ENCODE measurements around the gene C22orf23.

DNA sequence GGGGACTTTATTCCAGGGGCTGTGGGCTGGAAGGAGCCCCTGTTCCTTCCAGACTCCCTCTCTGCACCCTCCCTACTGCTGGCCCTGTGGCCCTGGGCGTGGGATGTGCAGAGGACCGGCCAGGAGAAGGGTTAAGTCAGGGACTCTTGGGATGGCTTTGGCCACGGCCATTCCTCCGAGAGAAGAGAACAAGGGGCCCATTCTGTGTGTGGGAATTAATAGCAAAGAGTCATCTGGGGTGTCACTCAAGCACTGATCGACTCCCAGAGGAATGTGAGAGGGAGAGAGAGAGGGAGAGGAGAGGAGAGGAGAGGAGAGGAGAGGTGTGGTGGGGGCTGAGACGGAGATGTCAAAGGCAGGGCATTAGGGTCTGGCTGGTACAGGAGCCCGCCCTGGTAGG is 45.1 kb upstream of the C22orf23 start:
- TF ChIP-seq, protein P1, sequence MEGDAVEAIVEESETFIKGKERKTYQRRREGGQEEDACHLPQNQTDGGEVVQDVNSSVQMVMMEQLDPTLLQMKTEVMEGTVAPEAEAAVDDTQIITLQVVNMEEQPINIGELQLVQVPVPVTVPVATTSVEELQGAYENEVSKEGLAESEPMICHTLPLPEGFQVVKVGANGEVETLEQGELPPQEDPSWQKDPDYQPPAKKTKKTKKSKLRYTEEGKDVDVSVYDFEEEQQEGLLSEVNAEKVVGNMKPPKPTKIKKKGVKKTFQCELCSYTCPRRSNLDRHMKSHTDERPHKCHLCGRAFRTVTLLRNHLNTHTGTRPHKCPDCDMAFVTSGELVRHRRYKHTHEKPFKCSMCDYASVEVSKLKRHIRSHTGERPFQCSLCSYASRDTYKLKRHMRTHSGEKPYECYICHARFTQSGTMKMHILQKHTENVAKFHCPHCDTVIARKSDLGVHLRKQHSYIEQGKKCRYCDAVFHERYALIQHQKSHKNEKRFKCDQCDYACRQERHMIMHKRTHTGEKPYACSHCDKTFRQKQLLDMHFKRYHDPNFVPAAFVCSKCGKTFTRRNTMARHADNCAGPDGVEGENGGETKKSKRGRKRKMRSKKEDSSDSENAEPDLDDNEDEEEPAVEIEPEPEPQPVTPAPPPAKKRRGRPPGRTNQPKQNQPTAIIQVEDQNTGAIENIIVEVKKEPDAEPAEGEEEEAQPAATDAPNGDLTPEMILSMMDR (IDR thresholded peaks at IDR 0.05), result no peak
- TF ChIP-seq POLR2AphosphoS5 (IDR thresholded peaks at IDR 0.05) (no peak), POLR2A (IDR thresholded peaks at IDR 0.05) (no peak)
